BJ (cell line): ENCODE results near the gene UXS1. TPM values are rescaled to one million over a fixed set of nuclear protein-coding genes. Genes with fewer than 3 reads are reported as not detected.
A peak's percentile ranks its signal among the peaks of the same experiment; 100 is the strongest.

Source experiments
- CTCF ChIA-PET: fragments of 350-600 bp; formaldehyde crosslinking; extraction: SDS; loops from one replicate; lab custom pipeline; 2021; ENCODE audit warnings: antibody characterized with exemption, inconsistent platforms; lab: Yijun Ruan, JAX
- POLR2A ChIA-PET: fragments of 300-600 bp; sonication (Branson Sonifier 250); formaldehyde crosslinking; extraction: SDS; loops from one replicate; lab custom pipeline; 2021; ENCODE audit warnings: antibody characterized with exemption; lab: Charles Lee
- DNase-seq: peaks from one replicate; pipeline ENCODE4 v3.0.0-alpha.2; 2011; ENCODE audit warnings: low read depth
- H3K27me3 ChIP-seq: 2 replicates; pipeline ENCODE4 v1.6.0; 2011; ENCODE audit warnings: low read length; ENCODE audit not compliant: control insufficient read depth, insufficient read depth
- H3K36me3 ChIP-seq: 2 replicates; pipeline ENCODE4 v1.5.1; 2011; ENCODE audit warnings: low read length; ENCODE audit not compliant: control insufficient read depth, insufficient read depth
- H3K4me3 ChIP-seq: 2 replicates; pipeline ENCODE4 v1.5.1; 2011; ENCODE audit warnings: low read depth, mild to moderate bottlenecking, control low read depth, low read length
- CTCF ChIP-seq: IDR thresholded peaks from 2 replicates; pipeline ENCODE4 v1.5.1; 2011; ENCODE audit warnings: low read depth, mild to moderate bottlenecking, control low read depth, inconsistent platforms, low read length, moderate library complexity; ENCODE audit not compliant: insufficient read depth
- polyA plus RNA-seq: library from polyadenylated mRNA; depleted of rRNA; stranded (reverse); fragments of >200 nt; gene quantifications from 2 replicates; pipeline ENCODE4 v1.2.3, GENCODE V29; 2011

The UXS1 gene
- polyA plus RNA-seq, 1 experiment: 46.3 TPM

GRCh38 chr2:106117882-106118684 is 76.0 kb downstream of the UXS1 start:
- Histone ChIP-seq H3K4me3 (no peak overlapping the region), H3K36me3 (peaks cover 3% of the 10 kb centered on the region; the same call in 1 of the 2 replicates), H3K27me3 (no peaks in the 10 kb centered on the region)
- ChIA-PET CTCF (interaction anchor here (0.9 kb wide), 1 partner anchor 13 kb away, joined by 5 read pairs; no protein-coding TSS in a partner anchor), POLR2A (no interaction called here)
- DNase-seq: no peak
- TF ChIP-seq CTCF: no peak

- Histone ChIP-seq H3K4me3 (no peak overlapping the region), H3K27me3 (no peaks in the 10 kb centered on the region), H3K36me3 (peaks cover 4% of the 10 kb centered on the region; the same call in 1 of the 2 replicates)
- no peak for DNase-seq
- ChIA-PET POLR2A (no interaction called here), CTCF (no interaction called here)
- no peak for TF ChIP-seq CTCF
Measured at GRCh38 chr2:106117347-106117746, 76.8 kb downstream of the UXS1 start.

- DNase-seq: no peak
- Histone ChIP-seq H3K36me3 (peaks cover 7% of the 10 kb centered on the region), H3K4me3 (no peak overlapping the region), H3K27me3 (no peaks in the 10 kb centered on the region)
- POLR2A ChIA-PET: no interaction called here
- no peak for TF ChIP-seq CTCF
- CTCF ChIA-PET: interaction anchor here (1.2 kb wide), 1 partner anchor 60 kb away, joined by 3 read pairs; no protein-coding TSS in a partner anchor
Measured at GRCh38 chr2:106116248-106116647, 77.9 kb downstream of the UXS1 start.

- Histone ChIP-seq H3K36me3 (peaks cover 10% of the 10 kb centered on the region), H3K4me3 (no peak overlapping the region), H3K27me3 (no peaks in the 10 kb centered on the region)
- POLR2A ChIA-PET: no interaction called here
- CTCF ChIA-PET: interaction anchor here (0.6 to 2.2 kb wide), 3 partner anchors 10 to 661 kb away, joined by 3 to 9 read pairs (median 3); no protein-coding TSS in a partner anchor
- no peak for DNase-seq
- no peak for TF ChIP-seq CTCF
Measured at GRCh38 chr2:106115665-106116064, 78.4 kb downstream of the UXS1 start.

- DNase-seq: peak; percentile 38
Measured at GRCh38 chr2:106115250-106115649, 78.9 kb downstream of the UXS1 start.

More at GRCh38 chr2:106115250-106115649, 78.9 kb downstream of the UXS1 start:
- CTCF ChIA-PET: interaction anchor here (0.6 to 2.2 kb wide), 3 partner anchors 10 to 660 kb away, joined by 3 to 9 read pairs (median 3); no protein-coding TSS in a partner anchor
- no peak overlapping the region for H3K4me3 ChIP-seq
- no peak for TF ChIP-seq CTCF
- no peaks in the 10 kb centered on the region for H3K27me3 ChIP-seq
- peaks cover 11% of the 10 kb centered on the region for H3K36me3 ChIP-seq
- POLR2A ChIA-PET: no interaction called here
